Stimulated activated CD4-positive, alpha-beta T cell treated with anti-CD3 and anti-CD28 coated beads, TNF-alpha, amount 100 ng/mL, for 4 hours (primary cell): ENCODE results near the gene DCDC1.

Experiments
- DNase-seq, 3 experiments: peaks; one replicate each; pipeline ENCODE4 v3.0.0-alpha.2; 2020; ENCODE audit warnings: low read depth in 3 of 3

DCDC1 gene

GRCh38 chr11:31369348-31370329, at the start of gene DCDC1, which contains the start of gene DNAJC24:
TSS of gene DCDC1 (minus strand) at chr11:31369739. CDS start at chr11:31328280, 41,459 bp downstream.
TSS of gene DNAJC24 (plus strand) at chr11:31369860. CDS start at chr11:31370749, 889 bp downstream.
- peak; percentile 86 to 92 (median 88) for DNase-seq

GRCh38 chr11:31419138-31419537, 49.6 kb upstream of the DCDC1 start:
- no peak for DNase-seq

- no peak for DNase-seq
Observed at GRCh38 chr11:31417816-31418215, 48.3 kb upstream of the DCDC1 start.

- DNase-seq = no peak
Observed at GRCh38 chr11:31417357-31417756, 47.8 kb upstream of the DCDC1 start.

GRCh38 chr11:31415435-31415834, 45.9 kb upstream of the DCDC1 start:
- DNase-seq = no peak

GRCh38 chr11:31414338-31414737, 44.8 kb upstream of the DCDC1 start:
- DNase-seq = no peak

GRCh38 chr11:31412946-31413345, 43.4 kb upstream of the DCDC1 start:
- DNase-seq = no peak

- no peak for DNase-seq
Observed at GRCh38 chr11:31408201-31408600, 38.7 kb upstream of the DCDC1 start.

GRCh38 chr11:31404614-31405013, 35.1 kb upstream of the DCDC1 start:
- DNase-seq = no peak

- no peak for DNase-seq
Observed at GRCh38 chr11:31397239-31397834, 27.8 kb upstream of the DCDC1 start.

GRCh38 chr11:31387379-31387778, 17.8 kb upstream of the DCDC1 start:
- DNase-seq = no peak

GRCh38 chr11:31383116-31383515, 13.6 kb upstream of the DCDC1 start:
- DNase-seq = no peak

- DNase-seq = no peak
Observed at GRCh38 chr11:31375879-31376278, 6.3 kb upstream of the DCDC1 start.

GRCh38 chr11:31366795-31367194, 2.7 kb downstream of the DCDC1 start:
- DNase-seq = no peak

- DNase-seq = no peak
Observed at GRCh38 chr11:31361743-31362142, 7.8 kb downstream of the DCDC1 start.

GRCh38 chr11:31355817-31356216, 13.7 kb downstream of the DCDC1 start:
- DNase-seq = no peak

- DNase-seq = no peak
Observed at GRCh38 chr11:31355131-31355530, 14.4 kb downstream of the DCDC1 start.

- DNase-seq = no peak
Observed at GRCh38 chr11:31351168-31351567, 18.4 kb downstream of the DCDC1 start.

- DNase-seq = no peak
Observed at GRCh38 chr11:31340903-31341572, 28.5 kb downstream of the DCDC1 start.

- no peak for DNase-seq
Observed at GRCh38 chr11:31337806-31338205, 31.7 kb downstream of the DCDC1 start.

- no peak for DNase-seq
Observed at GRCh38 chr11:31328697-31329096, 40.8 kb downstream of the DCDC1 start.

- DNase-seq = no peak
Observed at GRCh38 chr11:31327417-31327816, 42.1 kb downstream of the DCDC1 start.
